Activated naive CD8-positive, alpha-beta T cell treated with anti-CD3 and anti-CD28 coated beads, Interleukin-2, amount 50 U/mL, for 24 hours (primary cell): ENCODE results near the gene NAA80.

Source experiments
- ATAC-seq: fragments of 150-1000 bp; cut with Tn5 transposase; one replicate; pipeline ENCODE4 v1.10.0; 2021
- DNase-seq: peaks from one replicate; pipeline ENCODE4 v3.0.0; 2021
- H3K27ac Mint-ChIP-seq: one replicate; pipeline ENCODE4 v1.8.0; 2021; ENCODE audit warnings: mild to moderate bottlenecking, mixed read lengths
- H3K27me3 Mint-ChIP-seq: one replicate; pipeline ENCODE4 v1.8.0; 2021; ENCODE audit warnings: mixed read lengths
- H3K36me3 Mint-ChIP-seq: one replicate; pipeline ENCODE4 v1.8.0; 2021; ENCODE audit warnings: low read depth, mixed read lengths
- H3K4me1 Mint-ChIP-seq: one replicate; pipeline ENCODE4 v1.8.0; 2021; ENCODE audit warnings: mixed read lengths
- H3K4me3 Mint-ChIP-seq: one replicate; pipeline ENCODE4 v1.8.0; 2021; ENCODE audit warnings: mild to moderate bottlenecking, moderate library complexity, mixed read lengths
- H3K9me3 Mint-ChIP-seq: one replicate; pipeline ENCODE4 v1.8.0; 2021; ENCODE audit warnings: mixed read lengths

Gene NAA80

GRCh38 chr3:50303013-50303815 lies 4.0 kb upstream of the NAA80 start, which contains the start of gene HYAL1:
TSS of gene HYAL1 (minus strand) at chr3:50303574. CDS start at chr3:50302956, 618 bp downstream.
- ATAC-seq (no peak), DNase-seq (peak; percentile 3)
- no peak within 1 kb of the TSS for H3K27ac Mint-ChIP-seq
- H3K4me1 Mint-ChIP-seq = peaks cover 24% of the 10 kb centered on the region
- no peaks in the 10 kb centered on the region for H3K9me3 Mint-ChIP-seq
- H3K36me3 Mint-ChIP-seq = no peaks in the 10 kb centered on the region
- no peaks in the 10 kb centered on the region for H3K27me3 Mint-ChIP-seq
- no peak within 1 kb of the TSS for H3K4me3 Mint-ChIP-seq

- Mint-ChIP-seq H3K27me3 (no peaks in the 10 kb centered on the region), H3K4me1 (peaks cover 29% of the 10 kb centered on the region), H3K27ac (no peak overlapping the region), H3K9me3 (no peaks in the 10 kb centered on the region), H3K36me3 (no peaks in the 10 kb centered on the region), H3K4me3 (no peak overlapping the region)
- DNase-seq = no peak
- no peak for ATAC-seq
Observed at GRCh38 chr3:50302095-50303012, 3.1 kb upstream of the NAA80 start.

GRCh38 chr3:50300681-50301254 lies 1.6 kb upstream of the NAA80 start:
- DNase-seq = no peak
- Mint-ChIP-seq H3K4me1 (peaks cover 29% of the 10 kb centered on the region), H3K27ac (peak overlapping the region; percentile 91), H3K4me3 (peak overlapping the region; percentile 99), H3K9me3 (no peaks in the 10 kb centered on the region), H3K27me3 (no peaks in the 10 kb centered on the region), H3K36me3 (no peaks in the 10 kb centered on the region)
- no peak for ATAC-seq

GRCh38 chr3:50299929-50300680 lies 900 bp upstream of the NAA80 start:
- H3K9me3 Mint-ChIP-seq = no peaks in the 10 kb centered on the region
- peaks cover 29% of the 10 kb centered on the region for H3K4me1 Mint-ChIP-seq
- ATAC-seq (no peak), DNase-seq (no peak)
- no peaks in the 10 kb centered on the region for H3K36me3 Mint-ChIP-seq
- no peaks in the 10 kb centered on the region for H3K27me3 Mint-ChIP-seq
- peak overlapping the region; percentile 99 for H3K4me3 Mint-ChIP-seq
- peak overlapping the region; percentile 91 for H3K27ac Mint-ChIP-seq

GRCh38 chr3:50299638-50299928 lies 378 bp upstream of the NAA80 start:
- no peak for ATAC-seq
- H3K27me3 Mint-ChIP-seq = no peaks in the 10 kb centered on the region

GRCh38 chr3:50297896-50298725 lies 1.1 kb downstream of the NAA80 start:
- no peaks in the 10 kb centered on the region for H3K9me3 Mint-ChIP-seq

More at GRCh38 chr3:50299638-50299928, 378 bp upstream of the NAA80 start:
- Mint-ChIP-seq H3K27ac (peak overlapping the region; percentile 91), H3K4me3 (peak overlapping the region; percentile 99), H3K36me3 (no peaks in the 10 kb centered on the region), H3K9me3 (no peaks in the 10 kb centered on the region), H3K4me1 (peaks cover 25% of the 10 kb centered on the region)
- DNase-seq = no peak

GRCh38 chr3:50297384-50297775 lies 1.8 kb downstream of the NAA80 start:
- DNase-seq (no peak), ATAC-seq (no peak)
- no peaks in the 10 kb centered on the region for H3K27me3 Mint-ChIP-seq
- H3K4me1 Mint-ChIP-seq = peaks cover 31% of the 10 kb centered on the region
- no peaks in the 10 kb centered on the region for H3K9me3 Mint-ChIP-seq
- H3K4me3 Mint-ChIP-seq = no peak overlapping the region
- no peak overlapping the region for H3K27ac Mint-ChIP-seq
- H3K36me3 Mint-ChIP-seq = no peaks in the 10 kb centered on the region

More at GRCh38 chr3:50297896-50298725, 1.1 kb downstream of the NAA80 start:
- Mint-ChIP-seq H3K4me1 (peaks cover 24% of the 10 kb centered on the region), H3K27ac (peak overlapping the region; percentile 47), H3K36me3 (no peaks in the 10 kb centered on the region), H3K4me3 (peak overlapping the region; percentile 99), H3K27me3 (no peaks in the 10 kb centered on the region)
- DNase-seq (no peak), ATAC-seq (no peak)

GRCh38 chr3:50296721-50297383 lies 2.4 kb downstream of the NAA80 start:
- no peak for DNase-seq
- Mint-ChIP-seq H3K27ac (no peak overlapping the region), H3K4me3 (no peak overlapping the region), H3K36me3 (no peaks in the 10 kb centered on the region), H3K9me3 (no peaks in the 10 kb centered on the region), H3K27me3 (no peaks in the 10 kb centered on the region), H3K4me1 (peaks cover 31% of the 10 kb centered on the region)
- no peak for ATAC-seq

GRCh38 chr3:50295553-50296431 lies 3.4 kb downstream of the NAA80 start:
- Mint-ChIP-seq H3K27me3 (no peaks in the 10 kb centered on the region), H3K27ac (no peak overlapping the region), H3K4me3 (no peak overlapping the region), H3K36me3 (peaks cover 6% of the 10 kb centered on the region), H3K4me1 (peaks cover 33% of the 10 kb centered on the region), H3K9me3 (no peaks in the 10 kb centered on the region)
- DNase-seq = no peak
- ATAC-seq = no peak

GRCh38 chr3:50294492-50295403 lies 4.5 kb downstream of the NAA80 start:
- Mint-ChIP-seq H3K4me1 (peaks cover 29% of the 10 kb centered on the region), H3K4me3 (no peak overlapping the region), H3K9me3 (no peaks in the 10 kb centered on the region), H3K36me3 (peaks cover 13% of the 10 kb centered on the region), H3K27me3 (no peaks in the 10 kb centered on the region), H3K27ac (no peak overlapping the region)
- DNase-seq (no peak), ATAC-seq (no peak)

- Mint-ChIP-seq H3K36me3 (peaks cover 18% of the 10 kb centered on the region), H3K4me1 (peaks cover 25% of the 10 kb centered on the region), H3K27me3 (no peaks in the 10 kb centered on the region), H3K27ac (no peak overlapping the region), H3K4me3 (no peak overlapping the region), H3K9me3 (no peaks in the 10 kb centered on the region)
- no peak for ATAC-seq
- no peak for DNase-seq
Observed at GRCh38 chr3:50294089-50294488, 5.1 kb downstream of the NAA80 start.
